LNCaP clone FGC (cell line): Measurements from ENCODE around the gene NBDY.
"Not testable (repeated sequence)": the region's sequence is repeated elsewhere in the genome, so short reads cannot be mapped to it uniquely, and the experiment has no call there.

ENCODE experiments used
- DNase-seq: peaks from one replicate; pipeline ENCODE4 v3.0.0-alpha.2; 2011; ENCODE audit warnings: low read depth
- H3K4me3 ChIP-seq: 2 replicates; pipeline ENCODE4 v1.5.1; 2011; ENCODE audit warnings: mild to moderate bottlenecking, low read depth, low read length, control low read depth
- CTCF ChIP-seq: IDR thresholded peaks from 2 replicates; pipeline ENCODE4 v1.5.1; 2012; ENCODE audit warnings: mild to moderate bottlenecking; ENCODE audit not compliant: control insufficient read depth, insufficient read depth; ENCODE audit errors: extremely low read depth

The NBDY gene

GRCh38 chrX:56778924-56779468 lies 50.0 kb downstream of the NBDY start:
- not testable (repeated sequence) for H3K4me3 ChIP-seq, DNase-seq

GRCh38 chrX:56780681-56781649 lies 51.9 kb downstream of the NBDY start:
- not testable (repeated sequence) for H3K4me3 ChIP-seq, DNase-seq

GRCh38 chrX:56782352-56782751 lies 53.3 kb downstream of the NBDY start:
- no peak overlapping the region for H3K4me3 ChIP-seq
- TF ChIP-seq CTCF: no peak
- no peak for DNase-seq

- no peak for TF ChIP-seq CTCF
- no peak for DNase-seq
- no peak overlapping the region for H3K4me3 ChIP-seq
These were observed 53.9 kb downstream of the NBDY start for GRCh38 chrX:56782791-56783449.

- no peak for DNase-seq
- no peak overlapping the region for H3K4me3 ChIP-seq
- no peak for TF ChIP-seq CTCF
These were observed 54.4 kb downstream of the NBDY start for GRCh38 chrX:56783450-56783831.

GRCh38 chrX:56783996-56784620 lies 55.1 kb downstream of the NBDY start:
- TF ChIP-seq CTCF: no peak
- H3K4me3 ChIP-seq: no peak overlapping the region

GRCh38 chrX:56784666-56785065 lies 55.6 kb downstream of the NBDY start:
- no peak overlapping the region for H3K4me3 ChIP-seq
- DNase-seq: no peak
- no peak for TF ChIP-seq CTCF

More at GRCh38 chrX:56783996-56784620, 55.1 kb downstream of the NBDY start:
- no peak for DNase-seq
